Subcutaneous adipose tissue (tissue), 4 donors: ENCODE results near the gene MARCKSL1. TPM values are rescaled to one million over a fixed set of nuclear protein-coding genes. Genes with fewer than 3 reads are reported as not detected.

ENCODE experiments used
- CTCF ChIP-seq: fragments of 450-650 bp; IDR thresholded peaks from one replicate; pipeline ENCODE4 v1.5.1; 2016; ENCODE audit warnings: low read depth, mild to moderate bottlenecking, control low read depth, antibody characterized with exemption, moderate library complexity
- total RNA-seq, 4 donors: library from RNA; depleted of rRNA; stranded (reverse); fragments of >200 nt; gene quantifications; one replicate each; pipeline ENCODE4 v1.1.0, GENCODE V29; 2016

Gene MARCKSL1
- total RNA-seq, 4 donors from 2014 or later: 4.2 to 10.3 (median 7.4) TPM

GRCh38 chr1:32303358-32303757, 32.7 kb downstream of the MARCKSL1 start:
- TF ChIP-seq CTCF: no peak

- no peak for TF ChIP-seq CTCF
Measured at GRCh38 chr1:32299327-32299726, 36.7 kb downstream of the MARCKSL1 start.

- no peak for TF ChIP-seq CTCF
Measured at GRCh38 chr1:32291708-32292538, 44.1 kb downstream of the MARCKSL1 start, which contains the start of gene HDAC1. TSS of gene HDAC1 (plus strand) at chr1:32292083. CDS start at chr1:32292170, 87 bp downstream.

- no peak for TF ChIP-seq CTCF
Measured at GRCh38 chr1:32291145-32291707, 44.8 kb downstream of the MARCKSL1 start.

GRCh38 chr1:32289256-32289655, 46.8 kb downstream of the MARCKSL1 start:
- no peak for TF ChIP-seq CTCF

GRCh38 chr1:32286763-32287162, 49.3 kb downstream of the MARCKSL1 start:
- no peak for TF ChIP-seq CTCF

- TF ChIP-seq CTCF: no peak
Measured at GRCh38 chr1:32285658-32286057, 50.4 kb downstream of the MARCKSL1 start.
